OCI-LY7 (cell line): ENCODE data around the gene FPR1. TPM values are rescaled to one million over a fixed set of nuclear protein-coding genes. Genes with fewer than 3 reads are reported as not detected.
"Not testable (repeated sequence)": the region's sequence is repeated elsewhere in the genome, so short reads cannot be mapped to it uniquely, and the experiment has no call there.

Source experiments
- BruUV-seq: library from RNA; stranded (reverse); fragments of 400-500 nt; replicated peaks from 2 replicates; lab custom pipeline; 2021; lab: Mats Ljungman, UMichigan
- CTCF ChIA-PET: fragments of 300-600 bp; sonication (Branson Sonifier 250); formaldehyde crosslinking; loops from one replicate; lab custom pipeline; 2022; ENCODE audit warnings: antibody characterized with exemption; ENCODE audit not compliant: unreplicated experiment; lab: Charles Lee
- POLR2A ChIA-PET: fragments of 300-600 bp; sonication (Branson Sonifier 250); formaldehyde crosslinking; loops from one replicate; lab custom pipeline; 2022; ENCODE audit warnings: antibody characterized with exemption; lab: Charles Lee
- DNase-seq: peaks from one replicate; pipeline ENCODE4 v3.0.0-alpha.2; 2015; ENCODE audit warnings: low spot score
- H2AFZ ChIP-seq: fragments of 200-600 bp; sonication (generic), shearing (Covaris generic); 2 replicates; pipeline ENCODE4 v1.6.1; 2014; ENCODE audit warnings: mild to moderate bottlenecking, antibody characterized with exemption, low read length, moderate library complexity
- H3K27ac ChIP-seq: fragments of 200-600 bp; sonication (generic); 2 replicates; pipeline ENCODE4 v1.5.1; 2014; ENCODE audit warnings: mixed run types, low read depth, mild to moderate bottlenecking, moderate library complexity, low read length, inconsistent platforms; ENCODE audit not compliant: poor library complexity, severe bottlenecking
- H3K36me3 ChIP-seq: fragments of 200-600 bp; sonication (generic); 2 replicates; pipeline ENCODE4 v1.6.1; 2014; ENCODE audit warnings: mild to moderate bottlenecking, antibody characterized with exemption, low read length, moderate library complexity, mixed read lengths; ENCODE audit not compliant: insufficient read depth
- H3K4me1 ChIP-seq: fragments of 200-600 bp; sonication (generic); 2 replicates; pipeline ENCODE4 v1.5.1; 2014; ENCODE audit warnings: mild to moderate bottlenecking, low read length; ENCODE audit not compliant: insufficient read depth, poor library complexity, severe bottlenecking
- H3K4me2 ChIP-seq: fragments of 200-600 bp; sonication (generic); 2 replicates; pipeline ENCODE4 v1.6.1; 2014; ENCODE audit warnings: mild to moderate bottlenecking, low read length
- H3K4me3 ChIP-seq: fragments of 200-600 bp; sonication (generic); 2 replicates; pipeline ENCODE4 v1.5.1; 2014; ENCODE audit warnings: mild to moderate bottlenecking, low read depth, low read length; ENCODE audit not compliant: poor library complexity, severe bottlenecking
- H3K79me2 ChIP-seq: fragments of 200-600 bp; sonication (generic); 2 replicates; pipeline ENCODE4 v1.6.1; 2016; ENCODE audit warnings: low read depth, mild to moderate bottlenecking, low read length, moderate library complexity, mixed read lengths; ENCODE audit not compliant: insufficient read depth
- H3K9me2 ChIP-seq: fragments of 200-600 bp; sonication (generic); 2 replicates; pipeline ENCODE4 v1.6.1; 2016; ENCODE audit warnings: mild to moderate bottlenecking, low read length, mixed read lengths; ENCODE audit not compliant: insufficient read depth
- H3K9me3 ChIP-seq: fragments of 200-600 bp; sonication (generic); 2 replicates; pipeline ENCODE4 v1.6.1; 2014; ENCODE audit warnings: mild to moderate bottlenecking, mixed run types, low read length, mixed read lengths
- H4K20me1 ChIP-seq: fragments of 200-600 bp; sonication (generic); 2 replicates; pipeline ENCODE4 v1.6.1; 2014; ENCODE audit warnings: mild to moderate bottlenecking, antibody characterized with exemption, low read length, moderate library complexity, mixed read lengths; ENCODE audit not compliant: insufficient read depth
- EZH2phosphoT487 ChIP-seq: fragments of 200-600 bp; sonication (generic); IDR thresholded peaks from 2 replicates; pipeline ENCODE4 v1.6.1; 2018; ENCODE audit warnings: low read depth, borderline replicate concordance, mild to moderate bottlenecking, mixed run types, antibody characterized with exemption, low read length, moderate library complexity, mixed read lengths
- intact Hi-C: fragments of 100-400 bp; cut with micrococcal nuclease; formaldehyde crosslinking; loops from one replicate; pipeline ENCODE4 v1.10.0; 2022; ENCODE audit not compliant: unreplicated experiment
- total RNA-seq, 2 experiments: library from RNA; depleted of rRNA in 1 of 2; stranded (reverse); fragments of >200 nt in 1 of 2; shearing (Covaris generic) in 1 of 2; gene quantifications; 2 replicates each; pipeline ENCODE4 v1.2.3, GENCODE V29; 2014 to 2022
- TF ChIP-seq, protein P1 (sequence below): fragments of 200-600 bp; sonication (generic); conservative IDR thresholded peaks from 2 replicates; pipeline ENCODE4 v1.5.1; 2014; ENCODE audit warnings: mild to moderate bottlenecking, antibody characterized with exemption, low read length, moderate library complexity, mixed read lengths

The FPR1 gene
- total RNA-seq, 2 experiments from 2014 or later: not detected

DNA sequence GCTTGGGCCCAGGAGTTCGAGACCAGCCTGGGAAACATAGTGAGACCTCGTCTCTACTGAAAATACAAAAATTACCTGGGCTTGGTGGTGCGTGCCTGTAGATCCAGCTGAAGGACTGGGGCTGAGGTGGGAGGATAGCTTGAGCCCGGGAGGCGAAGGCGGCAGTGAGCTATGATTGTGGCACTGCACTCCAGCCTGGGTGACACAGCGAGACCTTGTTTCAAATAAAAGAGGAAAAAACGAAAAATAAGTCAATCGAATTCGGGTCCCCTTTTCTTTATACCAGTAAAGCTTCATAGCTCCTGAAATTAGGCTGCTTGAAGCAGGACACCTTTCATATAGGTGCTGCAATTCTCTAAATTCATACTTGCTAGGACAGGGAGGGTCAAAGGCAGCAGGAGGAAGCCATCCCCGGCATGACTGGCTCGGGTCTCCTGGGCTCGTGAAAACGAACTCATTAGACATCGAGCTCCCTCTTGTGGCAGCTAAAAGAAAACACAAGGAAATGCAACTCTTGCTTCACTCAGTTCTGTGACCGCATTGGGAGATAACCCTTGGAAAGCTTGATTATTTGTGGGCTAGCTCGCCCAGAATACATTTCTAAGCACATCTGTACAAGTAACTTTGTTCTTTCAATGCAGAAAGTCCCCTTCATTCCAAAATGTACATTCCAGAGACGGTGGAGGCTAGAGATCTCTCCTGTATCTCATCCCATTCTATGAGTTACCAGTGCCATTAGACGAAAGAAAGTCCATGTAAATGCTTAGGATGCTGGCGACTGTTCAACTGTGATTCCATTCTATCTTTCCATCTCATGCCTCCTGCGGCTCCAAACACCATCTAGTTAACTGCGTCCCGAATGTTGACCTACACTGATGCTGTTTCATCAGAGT lies 26.1 kb upstream of the FPR1 start:
- BruUV-seq: no TSS peak
- H2AFZ ChIP-seq: peak overlapping the region; percentile 43; the same call in 1 of the 2 replicates
- TF ChIP-seq, protein P1, sequence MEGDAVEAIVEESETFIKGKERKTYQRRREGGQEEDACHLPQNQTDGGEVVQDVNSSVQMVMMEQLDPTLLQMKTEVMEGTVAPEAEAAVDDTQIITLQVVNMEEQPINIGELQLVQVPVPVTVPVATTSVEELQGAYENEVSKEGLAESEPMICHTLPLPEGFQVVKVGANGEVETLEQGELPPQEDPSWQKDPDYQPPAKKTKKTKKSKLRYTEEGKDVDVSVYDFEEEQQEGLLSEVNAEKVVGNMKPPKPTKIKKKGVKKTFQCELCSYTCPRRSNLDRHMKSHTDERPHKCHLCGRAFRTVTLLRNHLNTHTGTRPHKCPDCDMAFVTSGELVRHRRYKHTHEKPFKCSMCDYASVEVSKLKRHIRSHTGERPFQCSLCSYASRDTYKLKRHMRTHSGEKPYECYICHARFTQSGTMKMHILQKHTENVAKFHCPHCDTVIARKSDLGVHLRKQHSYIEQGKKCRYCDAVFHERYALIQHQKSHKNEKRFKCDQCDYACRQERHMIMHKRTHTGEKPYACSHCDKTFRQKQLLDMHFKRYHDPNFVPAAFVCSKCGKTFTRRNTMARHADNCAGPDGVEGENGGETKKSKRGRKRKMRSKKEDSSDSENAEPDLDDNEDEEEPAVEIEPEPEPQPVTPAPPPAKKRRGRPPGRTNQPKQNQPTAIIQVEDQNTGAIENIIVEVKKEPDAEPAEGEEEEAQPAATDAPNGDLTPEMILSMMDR: peak; percentile 83
- no peak for TF ChIP-seq EZH2phosphoT487
- no peaks in the 10 kb centered on the region; the same call in 1 of the 2 replicates for H4K20me1 ChIP-seq
- ChIA-PET POLR2A (interaction anchor here (0.7 kb wide), 1 partner anchor 93 kb away, joined by 3 read pairs; no protein-coding TSS in a partner anchor), CTCF (no interaction called here)
- no peaks in the 10 kb centered on the region for H3K9me3 ChIP-seq
- H3K9me2 ChIP-seq: no peaks in the 10 kb centered on the region
- H3K36me3 ChIP-seq: no peaks in the 10 kb centered on the region
- no peaks in the 10 kb centered on the region for H3K4me1 ChIP-seq
- intact Hi-C loops: loop anchor here (2.0 to 5.0 kb wide), 3 partner anchors 65 to 459 kb away; no protein-coding TSS in a partner anchor
- H3K79me2 ChIP-seq: no peaks in the 10 kb centered on the region
- no peak overlapping the region for H3K4me2 ChIP-seq
- H3K27ac ChIP-seq: no peak overlapping the region
- DNase-seq: peak; percentile 81
- H3K4me3 ChIP-seq: no peak overlapping the region

DNA sequence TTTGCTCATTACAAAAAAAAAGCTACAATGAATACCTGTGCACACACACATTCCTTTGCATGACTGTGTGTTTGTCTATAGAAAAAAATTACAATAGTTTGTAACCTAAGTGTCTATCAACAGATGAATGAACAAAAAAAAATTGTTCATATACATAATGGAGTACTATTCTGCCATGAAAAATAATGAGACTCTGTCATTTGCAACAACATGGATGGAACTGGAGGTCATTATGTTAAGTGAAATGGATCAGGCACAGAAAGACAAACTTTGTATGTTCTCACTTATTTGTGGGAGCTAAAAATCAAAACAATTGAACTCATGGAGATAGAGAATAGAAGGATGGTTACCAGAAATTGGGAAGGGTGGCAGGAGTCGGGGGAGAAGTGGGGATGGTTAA lies 24.9 kb upstream of the FPR1 start:
- H3K27ac ChIP-seq, BruUV-seq, H3K9me2 ChIP-seq, H3K4me1 ChIP-seq, CTCF ChIA-PET, DNase-seq, H3K79me2 ChIP-seq, H3K4me2 ChIP-seq, H2AFZ ChIP-seq, H3K36me3 ChIP-seq, POLR2A ChIA-PET, H4K20me1 ChIP-seq, H3K9me3 ChIP-seq, H3K4me3 ChIP-seq: not testable (repeated sequence)
- intact Hi-C loops: loop anchor here (2.0 to 5.0 kb wide), 3 partner anchors 64 to 461 kb away; no protein-coding TSS in a partner anchor

DNA sequence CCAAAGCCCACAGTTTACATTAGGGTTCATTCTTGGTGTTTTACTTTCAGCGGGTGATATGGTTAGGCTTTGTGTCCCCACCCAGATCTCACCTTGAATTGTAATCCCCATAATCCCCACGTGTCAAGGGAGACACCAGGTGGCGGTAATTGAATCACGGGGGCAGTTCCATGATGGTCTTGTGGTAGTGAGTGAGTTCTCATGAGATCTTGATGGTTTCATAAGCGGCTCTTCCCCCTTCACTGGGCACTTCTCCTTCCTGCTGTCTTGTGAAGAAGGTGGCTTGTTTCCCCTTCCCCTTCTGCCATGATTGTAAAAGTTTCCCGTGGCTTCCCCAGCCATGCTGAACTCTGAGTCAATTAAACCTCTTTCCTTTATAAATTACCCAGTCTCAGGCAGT lies 21.3 kb upstream of the FPR1 start:
- H3K9me3 ChIP-seq: no peaks in the 10 kb centered on the region
- TF ChIP-seq, protein P1: no peak
- TF ChIP-seq EZH2phosphoT487: no peak
- no peaks in the 10 kb centered on the region for H3K9me2 ChIP-seq
- ChIA-PET CTCF (no interaction called here), POLR2A (no interaction called here)
- BruUV-seq: no TSS peak
- no peak overlapping the region for H3K4me3 ChIP-seq
- no peaks in the 10 kb centered on the region for H4K20me1 ChIP-seq
- H3K4me2 ChIP-seq: no peak overlapping the region
- intact Hi-C loops: no loop called here
- no peaks in the 10 kb centered on the region for H3K36me3 ChIP-seq
- H3K79me2 ChIP-seq: no peaks in the 10 kb centered on the region
- no peak overlapping the region for H3K27ac ChIP-seq
- no peak overlapping the region for H2AFZ ChIP-seq
- H3K4me1 ChIP-seq: no peaks in the 10 kb centered on the region
- no peak for DNase-seq
